Cardiac muscle cell (in vitro differentiated cells and primary cell): ENCODE data around the gene CDH4. TPM values are rescaled to one million over a fixed set of nuclear protein-coding genes. Genes with fewer than 3 reads are reported as not detected.

Experiments
- DNase-seq, 2 donors: peaks; one replicate each; pipeline versions ENCODE4 v3.0.0 to v3.0.0-alpha.2; 2010 to 2017; ENCODE audit warnings: low read depth in 1 of 2, low spot score in 1 of 2
- H3K27ac ChIP-seq: fragments of 200-600 bp; sonication (generic); 2 replicates; pipeline ENCODE4 v1.5.1; 2016
- H3K27me3 ChIP-seq: fragments of 200-600 bp; sonication (generic); 2 replicates; pipeline ENCODE4 v1.6.0; 2016; ENCODE audit warnings: control low read depth
- H3K36me3 ChIP-seq: fragments of 200-600 bp; sonication (generic); 2 replicates; pipeline ENCODE4 v1.5.1; 2016; ENCODE audit warnings: control low read depth
- H3K4me1 ChIP-seq: fragments of 200-600 bp; sonication (generic); 2 replicates; pipeline ENCODE4 v1.8.1; 2017; ENCODE audit warnings: low read depth, mild to moderate bottlenecking, mixed run types
- H3K4me3 ChIP-seq: fragments of 200-600 bp; sonication (generic); 2 replicates; pipeline ENCODE4 v1.5.1; 2016; ENCODE audit warnings: mild to moderate bottlenecking
- H3K9me3 ChIP-seq: fragments of 200-600 bp; sonication (generic); 2 replicates; pipeline ENCODE4 v1.5.1; 2017; ENCODE audit warnings: low read depth, mild to moderate bottlenecking, control low read depth
- polyA plus RNA-seq: library from polyadenylated mRNA; unstranded; fragments of >200 nt; fragmentation: Nextera tagmentation; extraction: Ambion mirVana; gene quantifications from 2 replicates; pipeline ENCODE4 v1.2.1, GENCODE V29; 2016
- total RNA-seq: library from RNA; depleted of rRNA; stranded (reverse); fragments of >200 nt; gene quantifications from 2 replicates; pipeline ENCODE4 v1.2.3, GENCODE V29; 2016
- TF ChIP-seq, protein P1 (sequence below): IDR thresholded peaks from 2 replicates; pipeline ENCODE4 v1.5.1; 2012; ENCODE audit warnings: low read depth, mild to moderate bottlenecking, low read length

CDH4 gene
- total and polyA plus RNA-seq, 2 experiments from 2014 or later: 0.43 to 0.80 TPM

DNA sequence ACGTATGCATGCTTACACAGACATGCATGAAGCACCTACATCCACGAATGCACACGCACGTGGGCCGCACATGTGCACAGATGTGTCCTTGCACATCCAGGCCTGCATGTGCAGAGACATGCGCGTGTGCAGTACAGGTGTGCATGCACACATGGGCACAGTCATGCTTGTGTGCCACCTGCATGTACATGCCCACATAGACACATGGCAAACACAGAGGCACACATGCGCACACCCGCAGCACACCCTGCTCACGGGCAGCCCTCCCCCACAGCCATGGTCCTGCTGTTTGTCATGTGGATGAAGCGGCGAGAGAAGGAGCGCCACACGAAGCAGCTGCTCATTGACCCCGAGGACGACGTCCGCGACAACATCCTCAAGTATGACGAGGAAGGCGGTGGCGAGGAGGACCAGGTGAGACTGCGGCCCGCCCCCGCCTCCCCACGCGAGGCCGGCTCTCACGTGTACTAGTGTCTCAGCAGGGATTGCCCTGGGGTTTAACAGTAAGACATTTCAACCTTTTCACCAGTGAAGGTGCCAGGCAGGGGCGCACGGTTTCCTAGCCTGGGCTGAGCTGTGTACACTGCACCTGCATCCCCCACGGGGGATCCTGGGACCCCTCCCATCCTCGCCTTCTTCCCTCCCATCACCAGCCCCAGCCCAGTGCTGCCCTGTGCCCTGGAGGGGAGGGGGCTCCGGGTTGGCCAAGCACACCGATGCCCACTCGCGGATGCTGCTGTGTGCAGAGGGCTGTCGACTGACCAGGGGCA is 680.8 kb downstream of the CDH4 start:
- DNase-seq: no peak
- Histone ChIP-seq H3K4me1 (no peaks in the 10 kb centered on the region), H3K9me3 (no peaks in the 10 kb centered on the region), H3K36me3 (no peaks in the 10 kb centered on the region), H3K4me3 (no peak overlapping the region), H3K27ac (no peak overlapping the region), H3K27me3 (no peaks in the 10 kb centered on the region)
- TF ChIP-seq, protein P1, sequence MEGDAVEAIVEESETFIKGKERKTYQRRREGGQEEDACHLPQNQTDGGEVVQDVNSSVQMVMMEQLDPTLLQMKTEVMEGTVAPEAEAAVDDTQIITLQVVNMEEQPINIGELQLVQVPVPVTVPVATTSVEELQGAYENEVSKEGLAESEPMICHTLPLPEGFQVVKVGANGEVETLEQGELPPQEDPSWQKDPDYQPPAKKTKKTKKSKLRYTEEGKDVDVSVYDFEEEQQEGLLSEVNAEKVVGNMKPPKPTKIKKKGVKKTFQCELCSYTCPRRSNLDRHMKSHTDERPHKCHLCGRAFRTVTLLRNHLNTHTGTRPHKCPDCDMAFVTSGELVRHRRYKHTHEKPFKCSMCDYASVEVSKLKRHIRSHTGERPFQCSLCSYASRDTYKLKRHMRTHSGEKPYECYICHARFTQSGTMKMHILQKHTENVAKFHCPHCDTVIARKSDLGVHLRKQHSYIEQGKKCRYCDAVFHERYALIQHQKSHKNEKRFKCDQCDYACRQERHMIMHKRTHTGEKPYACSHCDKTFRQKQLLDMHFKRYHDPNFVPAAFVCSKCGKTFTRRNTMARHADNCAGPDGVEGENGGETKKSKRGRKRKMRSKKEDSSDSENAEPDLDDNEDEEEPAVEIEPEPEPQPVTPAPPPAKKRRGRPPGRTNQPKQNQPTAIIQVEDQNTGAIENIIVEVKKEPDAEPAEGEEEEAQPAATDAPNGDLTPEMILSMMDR: no peak

DNA sequence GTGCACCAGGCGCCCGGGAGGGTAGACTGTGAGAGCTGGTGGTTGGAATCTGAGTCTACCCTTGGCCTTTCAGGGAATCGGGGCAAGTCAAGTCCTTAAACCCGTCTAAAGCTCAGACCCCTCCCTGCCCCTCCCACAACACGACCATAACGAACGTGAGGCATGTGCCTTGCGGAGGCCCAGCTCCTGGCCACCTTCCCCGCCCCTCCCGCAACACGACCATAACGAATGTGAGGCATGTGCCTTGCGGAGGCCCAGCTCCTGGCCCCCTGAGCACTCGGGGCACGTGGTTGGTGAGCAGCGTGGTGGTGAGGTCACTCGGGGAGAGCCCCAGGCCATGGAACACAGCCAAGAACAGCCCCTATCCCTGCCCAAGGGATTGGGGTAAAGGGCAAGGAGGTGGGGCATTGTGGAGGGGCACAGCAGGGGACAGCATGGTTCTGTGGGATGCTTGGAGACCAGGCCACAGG is 681.5 kb downstream of the CDH4 start:
- TF ChIP-seq, protein P1: no peak

DNA sequence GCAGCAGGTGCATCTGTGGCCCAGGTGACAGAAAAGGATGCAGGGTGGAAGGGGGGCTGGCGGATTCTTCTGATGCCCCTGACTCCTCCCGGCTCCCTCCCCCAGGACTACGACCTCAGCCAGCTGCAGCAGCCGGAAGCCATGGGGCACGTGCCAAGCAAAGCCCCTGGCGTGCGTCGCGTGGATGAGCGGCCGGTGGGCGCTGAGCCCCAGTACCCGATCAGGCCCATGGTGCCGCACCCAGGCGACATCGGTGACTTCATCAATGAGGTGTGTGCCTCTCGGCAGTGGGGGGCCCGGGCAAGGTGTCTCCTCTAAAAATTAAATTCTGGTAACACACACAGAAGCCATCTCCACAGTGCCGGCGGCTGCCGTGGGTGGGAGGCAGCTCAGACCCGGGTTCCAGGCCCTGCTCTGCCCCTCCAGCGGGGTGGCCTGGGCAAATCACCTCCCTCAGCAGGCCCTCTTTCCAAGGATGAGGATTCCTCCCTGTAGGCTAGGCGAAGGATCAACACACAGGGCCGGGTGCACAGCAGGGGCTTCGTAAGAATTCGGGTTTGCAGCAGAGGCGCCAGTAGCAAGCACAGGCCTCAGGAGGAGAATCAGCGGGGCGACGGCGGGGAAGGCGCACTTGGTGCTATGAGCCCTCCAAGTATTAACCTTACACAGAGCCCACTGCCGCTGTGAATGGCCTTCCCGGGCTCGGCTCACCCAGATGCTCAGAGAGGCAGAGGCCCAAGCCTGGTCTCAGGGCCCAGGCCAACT is 682.1 kb downstream of the CDH4 start:
- no peak for DNase-seq
- Histone ChIP-seq H3K27ac (no peak overlapping the region), H3K27me3 (no peaks in the 10 kb centered on the region)

More for the DNA sequence above, 681.5 kb downstream of the CDH4 start:
- DNase-seq: no peak
- Histone ChIP-seq H3K4me1 (no peaks in the 10 kb centered on the region), H3K27me3 (no peaks in the 10 kb centered on the region), H3K27ac (no peak overlapping the region), H3K9me3 (no peaks in the 10 kb centered on the region), H3K36me3 (no peaks in the 10 kb centered on the region), H3K4me3 (no peak overlapping the region)

DNA sequence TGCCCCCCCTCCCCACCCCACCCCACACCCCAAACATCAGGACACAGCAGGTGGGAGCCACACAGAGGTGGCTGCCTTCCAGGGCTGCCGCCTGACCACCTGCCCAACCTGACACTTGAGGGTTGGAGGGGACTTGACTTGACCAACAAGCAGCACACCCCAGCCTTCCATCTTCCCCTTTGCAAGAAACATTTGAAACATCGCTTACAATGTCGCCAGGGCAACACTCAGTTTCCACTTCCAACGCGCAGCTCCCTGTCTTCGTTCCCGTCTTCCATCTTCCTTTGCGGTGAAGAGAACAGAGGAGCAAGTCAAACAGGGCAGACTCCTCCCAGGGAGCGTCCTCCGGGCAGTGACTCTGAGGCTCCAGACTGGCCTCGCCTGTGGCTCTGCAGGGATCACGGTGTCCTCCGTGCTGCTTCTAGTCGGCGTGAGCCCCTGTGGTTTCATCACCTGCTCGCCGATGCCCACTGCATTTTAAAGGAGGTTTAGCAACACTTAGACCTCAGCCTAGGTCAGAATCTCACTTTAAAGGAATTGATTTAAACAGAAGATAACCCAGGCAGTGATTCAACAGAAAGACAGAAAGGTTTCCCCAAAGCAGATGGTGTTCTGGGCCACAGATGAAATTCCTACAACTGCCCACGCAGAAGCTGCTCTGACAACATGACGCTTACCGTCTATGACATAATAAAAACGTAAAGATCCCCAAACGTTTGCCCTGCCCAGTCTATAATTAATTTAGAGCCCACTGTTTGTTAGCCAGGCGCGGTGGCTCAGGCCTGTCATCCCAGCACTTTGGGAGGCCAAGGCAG is 682.9 kb downstream of the CDH4 start:
- no peak overlapping the region for H3K4me3 ChIP-seq
- no peaks in the 10 kb centered on the region for H3K9me3 ChIP-seq
- DNase-seq: no peak
- no peaks in the 10 kb centered on the region for H3K36me3 ChIP-seq
- H3K27me3 ChIP-seq: no peaks in the 10 kb centered on the region
- no peaks in the 10 kb centered on the region for H3K4me1 ChIP-seq
- TF ChIP-seq, protein P1: no peak
- no peak overlapping the region for H3K27ac ChIP-seq

More for the DNA sequence above, 682.1 kb downstream of the CDH4 start:
- Histone ChIP-seq H3K9me3 (no peaks in the 10 kb centered on the region), H3K4me1 (no peaks in the 10 kb centered on the region), H3K4me3 (no peak overlapping the region), H3K36me3 (no peaks in the 10 kb centered on the region)
- TF ChIP-seq, protein P1: no peak
